ENCODE results near the gene SPEM3.
"Not testable (repeated sequence)": the region's sequence is repeated elsewhere in the genome, so short reads cannot be mapped to it uniquely, and the experiment has no call there.

SPEM3 gene

DNA sequence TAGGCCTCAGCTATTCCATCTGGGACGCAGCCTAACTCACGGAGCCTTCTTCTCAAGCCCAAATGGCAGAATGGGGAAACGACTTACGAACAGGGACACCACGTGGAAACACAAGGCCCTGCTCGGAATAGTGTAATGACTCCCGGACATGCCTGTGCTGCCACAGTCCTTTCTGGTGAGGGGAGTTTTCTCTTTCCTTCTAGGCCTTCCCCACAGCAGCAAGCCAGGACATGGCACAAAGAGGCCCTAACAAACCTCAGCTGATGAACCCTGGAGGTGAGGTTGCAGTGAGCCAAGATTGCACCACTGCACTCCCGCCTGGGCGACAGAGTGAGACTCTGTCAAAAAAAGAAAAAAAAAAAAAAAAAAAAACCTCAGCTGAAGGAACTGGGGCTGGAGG lies 35.4 kb downstream of the SPEM3 start:
- no peak for DNase-seq
- in situ Hi-C loops (cut with HindIII; ENCODE audit: low pct_ligation_motif_present, low pct_unique_long_range_greater_than_20kb, low sequenced_read_pairs) = no loop called here

DNA sequence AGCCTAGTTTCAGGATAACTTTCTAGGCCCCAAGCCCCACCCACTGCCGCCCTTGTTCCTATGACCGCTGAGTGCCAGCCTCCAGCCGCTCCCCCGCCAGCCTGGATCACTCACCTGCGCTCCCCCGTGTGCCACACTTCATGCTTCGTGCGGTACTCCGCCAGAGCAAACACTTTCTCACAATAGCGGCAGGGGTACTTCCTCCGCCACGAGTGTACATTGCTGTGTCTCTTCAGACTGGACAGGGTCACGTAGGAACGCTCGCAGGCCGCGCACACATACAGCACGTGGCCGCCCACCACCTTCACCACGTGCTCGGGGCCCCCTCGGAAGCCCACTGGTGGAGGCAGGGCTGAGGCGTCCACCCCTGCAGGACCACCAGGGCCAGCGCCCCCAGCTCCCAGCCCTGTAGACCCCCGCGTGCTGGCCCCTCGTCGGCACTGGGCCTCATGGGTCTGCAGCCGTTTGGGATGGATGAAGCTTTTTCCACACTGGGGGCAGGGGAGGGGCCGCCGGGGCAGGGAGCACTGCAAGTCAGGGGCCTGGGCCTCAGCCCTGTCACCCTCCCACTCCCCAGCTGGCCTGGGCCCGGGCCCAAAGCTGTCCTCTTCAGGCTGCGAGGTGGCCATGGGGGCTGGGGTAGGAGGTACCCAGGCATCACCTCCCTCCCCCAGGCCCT lies 37.1 kb downstream of the SPEM3 start:
- in situ Hi-C loops (cut with HindIII; ENCODE audit: low pct_ligation_motif_present, low pct_unique_long_range_greater_than_20kb, low sequenced_read_pairs) = no loop called here
- DNase-seq = no peak

DNA sequence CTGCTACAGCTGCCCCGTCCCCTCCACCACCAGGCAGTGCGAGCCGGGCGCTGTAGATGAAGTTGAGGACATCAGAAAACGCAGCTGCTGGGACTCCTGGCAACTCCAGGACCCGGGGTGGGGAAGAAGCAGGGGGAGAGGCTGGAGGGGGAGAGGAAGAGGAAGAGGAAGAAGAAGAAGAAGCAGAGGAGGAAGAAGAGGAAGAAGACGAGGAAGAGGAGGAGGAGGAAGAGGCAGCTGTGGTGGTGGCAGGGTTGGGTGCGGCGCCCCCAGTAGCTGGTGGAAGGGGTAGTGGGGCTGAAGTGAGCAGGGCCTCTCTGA lies 37.6 kb downstream of the SPEM3 start:
- DNase-seq = no peak
- in situ Hi-C loops (cut with HindIII; ENCODE audit: low pct_ligation_motif_present, low pct_unique_long_range_greater_than_20kb, low sequenced_read_pairs) = no loop called here

DNA sequence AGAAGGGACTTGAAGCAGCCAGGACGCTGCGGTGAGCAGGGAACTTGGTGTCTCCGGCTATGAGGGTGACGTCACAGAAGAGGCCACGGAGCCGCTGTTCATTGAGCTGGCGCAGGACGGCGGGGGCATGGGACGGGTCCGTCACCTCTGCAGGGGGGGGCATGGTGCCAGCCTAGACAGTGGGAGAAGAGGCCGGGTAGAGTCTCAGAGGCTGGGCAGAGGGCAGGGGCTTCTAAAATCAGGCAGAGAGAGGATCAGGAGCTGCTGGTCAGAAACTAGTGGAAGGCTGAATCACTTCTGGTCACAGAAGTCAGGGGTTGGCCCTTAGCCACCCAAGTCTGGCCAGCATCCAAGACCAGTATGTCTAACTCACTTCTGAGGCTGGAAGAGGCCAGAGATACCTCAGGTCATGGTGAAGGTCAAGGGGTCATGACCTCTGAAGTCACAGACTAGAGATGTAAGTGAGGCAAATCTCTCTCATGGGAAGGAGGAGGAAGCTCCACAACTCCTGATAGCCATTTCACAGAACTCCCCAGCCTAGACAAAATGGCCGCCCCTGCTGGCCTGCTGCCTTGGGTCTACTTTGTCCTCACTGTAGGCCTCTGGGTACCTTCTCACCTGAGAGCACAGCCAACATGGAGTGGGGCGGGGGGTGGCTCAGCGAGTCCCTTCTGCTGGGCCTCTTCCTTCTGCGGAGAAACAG lies 38.1 kb downstream of the SPEM3 start:
- in situ Hi-C loops (cut with HindIII; ENCODE audit: low pct_ligation_motif_present, low pct_unique_long_range_greater_than_20kb, low sequenced_read_pairs) = no loop called here
- peak; percentile 41 for DNase-seq

DNA sequence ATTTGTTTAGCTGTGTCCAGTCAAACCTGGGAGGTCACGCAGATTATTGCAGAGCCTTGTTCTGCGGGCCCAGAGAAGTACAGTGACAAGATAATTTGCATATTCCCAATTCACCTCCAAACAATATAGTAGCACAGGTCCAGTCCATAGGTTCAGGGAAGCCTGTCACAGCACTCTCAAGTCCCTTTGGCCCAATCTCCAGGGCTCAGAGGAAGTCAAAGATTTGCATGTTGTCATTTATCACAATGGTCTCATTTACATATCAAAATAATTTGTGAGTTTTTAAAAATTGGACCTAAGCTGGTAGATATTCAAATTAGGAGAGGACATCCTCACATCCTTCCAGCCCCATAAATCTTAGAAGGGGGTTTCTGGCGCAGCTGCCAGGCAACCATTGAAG lies 38.8 kb downstream of the SPEM3 start:
- in situ Hi-C loops (cut with HindIII; ENCODE audit: low pct_ligation_motif_present, low pct_unique_long_range_greater_than_20kb, low sequenced_read_pairs) = no loop called here

DNA sequence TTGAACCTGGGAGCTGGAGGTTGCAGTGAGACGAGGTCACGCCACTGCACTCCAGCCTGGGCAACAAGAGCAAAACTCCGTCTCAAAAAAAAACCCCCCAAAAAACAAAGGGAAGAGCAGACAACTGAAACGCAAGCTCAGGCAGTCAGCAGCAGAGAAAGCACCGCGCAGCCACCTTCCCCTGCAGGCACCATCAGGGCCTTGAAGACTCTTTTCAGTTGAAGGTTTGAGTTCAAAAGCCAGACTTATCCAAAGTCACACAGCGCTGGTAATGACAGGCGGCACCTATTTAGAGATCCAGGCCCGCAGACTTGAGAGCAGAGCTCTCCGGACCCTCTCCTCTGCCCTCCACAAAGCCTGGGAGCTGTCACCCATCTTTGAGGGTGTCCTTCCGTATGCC lies 39.6 kb downstream of the SPEM3 start:
- in situ Hi-C loops (cut with HindIII; ENCODE audit: low pct_ligation_motif_present, low pct_unique_long_range_greater_than_20kb, low sequenced_read_pairs) = no loop called here
- no peak for DNase-seq

More for the DNA sequence above, 38.8 kb downstream of the SPEM3 start:
- DNase-seq = no peak

DNA sequence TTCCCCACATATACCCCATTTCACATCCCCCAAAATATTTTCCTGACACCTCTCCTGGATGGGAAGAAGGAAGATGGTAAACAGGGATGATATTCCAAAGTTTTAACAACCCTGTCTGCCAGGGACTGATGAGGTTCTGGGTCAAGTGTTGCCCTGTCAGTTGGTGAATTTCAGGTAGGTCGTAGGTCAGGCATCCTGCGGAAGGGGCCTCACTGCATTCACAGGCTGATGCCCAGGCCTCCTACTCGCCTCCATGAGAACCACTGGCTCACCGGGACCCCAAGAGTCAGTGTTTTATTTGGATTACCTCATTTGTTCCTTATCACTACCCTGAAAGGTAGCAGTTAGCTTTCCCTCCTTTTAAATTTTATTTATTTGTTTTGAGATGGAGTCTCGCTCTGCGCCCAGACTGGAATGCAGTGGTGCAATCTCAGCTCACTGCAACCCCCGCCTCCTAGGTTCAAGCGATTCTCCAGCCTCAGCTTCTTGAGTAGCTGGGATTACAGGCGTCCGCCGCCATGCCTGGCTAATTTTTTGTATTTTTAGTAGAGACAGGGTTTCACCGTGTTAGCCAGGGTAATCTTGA lies 40.2 kb downstream of the SPEM3 start:
- DNase-seq = no peak
- in situ Hi-C loops (cut with HindIII; ENCODE audit: low pct_ligation_motif_present, low pct_unique_long_range_greater_than_20kb, low sequenced_read_pairs) = no loop called here

DNA sequence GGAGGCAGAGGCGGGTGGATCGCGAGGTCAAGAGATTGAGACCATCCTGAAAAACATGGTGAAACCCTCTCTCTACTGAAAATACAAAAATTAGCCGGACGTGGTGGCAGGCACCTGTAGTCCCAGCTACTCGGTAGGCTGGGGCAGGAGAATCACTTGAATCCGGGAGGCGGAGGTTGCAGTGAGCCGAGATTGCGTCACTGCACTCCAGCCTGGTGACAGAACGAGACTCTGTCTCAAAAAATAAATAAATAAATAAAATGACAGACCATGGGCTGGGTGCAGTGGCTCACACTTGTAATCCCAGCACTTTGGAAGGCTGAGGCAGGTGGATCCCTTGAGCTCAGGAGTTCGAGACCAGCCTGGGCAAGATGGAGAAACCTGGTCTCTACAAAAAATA lies 41.2 kb downstream of the SPEM3 start:
- in situ Hi-C loops (cut with HindIII; ENCODE audit: low pct_ligation_motif_present, low pct_unique_long_range_greater_than_20kb, low sequenced_read_pairs); DNase-seq: not testable (repeated sequence)

DNA sequence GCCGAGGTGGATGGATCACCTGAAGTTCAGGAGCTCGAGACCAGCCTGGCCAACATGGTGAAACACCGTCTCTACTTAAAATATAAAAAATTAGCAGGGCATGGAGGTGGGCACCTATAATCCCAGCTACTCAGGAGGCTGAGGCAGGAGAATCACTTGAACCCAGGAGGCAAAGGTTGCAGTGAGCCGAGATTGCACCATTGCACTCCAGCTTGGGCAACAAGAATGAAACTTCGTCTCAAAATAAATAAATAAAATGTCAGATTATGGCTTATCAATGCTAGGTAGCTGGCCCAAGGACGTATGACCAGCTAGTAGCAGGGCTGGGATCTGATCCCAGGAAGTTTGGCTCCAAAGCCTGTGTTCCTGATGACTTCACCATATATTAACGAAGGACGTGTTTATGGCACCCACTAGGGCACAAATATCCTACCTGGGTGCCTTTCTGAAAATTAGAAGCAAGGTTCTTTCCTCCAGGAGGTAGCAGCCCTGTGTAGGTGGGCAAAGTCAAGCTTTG lies 41.9 kb downstream of the SPEM3 start:
- DNase-seq; in situ Hi-C loops (cut with HindIII; ENCODE audit: low pct_ligation_motif_present, low pct_unique_long_range_greater_than_20kb, low sequenced_read_pairs): not testable (repeated sequence)

DNA sequence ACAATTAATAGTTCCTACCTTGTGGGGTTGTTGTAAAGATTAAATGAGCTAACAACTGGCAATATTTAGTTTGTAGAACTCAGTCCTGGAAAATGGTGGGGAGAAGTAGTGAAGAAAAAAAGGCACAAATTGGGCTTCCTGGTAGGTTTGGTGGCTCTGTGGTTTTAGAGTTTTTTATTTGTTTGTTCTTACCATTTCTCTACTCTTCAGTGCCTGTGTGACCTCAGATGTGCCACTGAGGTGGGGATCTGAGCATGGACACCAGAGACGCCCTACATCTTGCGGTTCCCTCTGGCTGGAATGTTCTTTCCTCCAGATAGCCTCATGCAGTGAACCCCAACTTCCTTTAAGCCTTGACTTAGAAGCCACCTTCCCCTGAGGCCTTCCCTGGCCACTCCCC lies 43.1 kb downstream of the SPEM3 start:
- in situ Hi-C loops (cut with HindIII; ENCODE audit: low pct_ligation_motif_present, low pct_unique_long_range_greater_than_20kb, low sequenced_read_pairs) = no loop called here
- DNase-seq = no peak

DNA sequence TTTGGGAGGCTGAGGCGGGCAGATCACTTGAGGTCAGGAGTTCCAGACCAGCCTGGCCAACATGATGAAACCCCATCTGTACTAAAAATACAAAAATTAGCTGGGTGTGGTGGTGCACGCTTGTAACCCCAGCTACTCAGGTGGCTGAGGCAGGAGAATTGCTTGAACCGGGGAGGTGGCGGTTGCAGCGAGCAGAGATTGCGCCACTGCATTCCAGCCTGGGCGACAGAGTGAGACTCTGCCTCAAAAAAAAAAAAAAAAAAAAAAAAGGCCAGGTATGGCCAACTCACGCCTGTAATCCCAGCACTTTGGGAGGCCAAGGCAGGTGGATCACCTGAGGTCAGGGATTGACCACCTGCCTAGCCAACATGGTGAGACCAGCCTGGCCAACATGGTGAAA lies 46.1 kb downstream of the SPEM3 start:
- DNase-seq; in situ Hi-C loops (cut with HindIII; ENCODE audit: low pct_ligation_motif_present, low pct_unique_long_range_greater_than_20kb, low sequenced_read_pairs): not testable (repeated sequence)

DNA sequence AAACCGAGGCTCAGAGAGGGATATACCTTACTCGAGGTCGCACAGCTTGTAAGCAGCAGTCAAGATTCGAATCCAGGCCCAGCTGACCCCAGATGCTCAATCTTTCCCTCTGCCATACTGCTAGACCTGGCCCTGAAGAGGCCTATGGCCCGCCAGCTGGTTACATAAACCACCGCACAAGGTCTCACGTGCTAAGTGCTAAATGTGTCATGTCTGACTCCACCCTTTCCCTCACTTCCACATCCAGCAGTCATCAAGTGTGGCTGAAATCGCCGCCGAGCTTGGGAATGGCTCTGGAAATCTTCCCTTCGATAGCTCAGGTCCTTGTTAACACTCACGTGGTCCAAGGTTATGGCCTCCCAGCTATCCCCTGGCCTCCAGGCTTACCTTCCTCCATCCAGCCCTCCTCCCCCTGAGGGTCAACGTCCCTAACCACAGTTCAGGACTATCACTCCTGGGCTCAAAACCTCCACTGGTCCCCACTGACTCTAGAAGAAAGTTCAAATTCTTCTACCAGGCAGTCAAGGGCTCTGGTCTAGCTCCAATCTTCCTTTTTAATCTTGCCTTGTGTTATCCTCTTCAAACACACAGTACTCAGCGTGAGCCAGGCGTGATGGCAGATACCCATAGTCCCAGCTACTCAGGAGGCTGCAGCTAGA lies 47.2 kb downstream of the SPEM3 start:
- in situ Hi-C loops (cut with HindIII; ENCODE audit: low pct_ligation_motif_present, low pct_unique_long_range_greater_than_20kb, low sequenced_read_pairs) = no loop called here
- no peak for DNase-seq

DNA sequence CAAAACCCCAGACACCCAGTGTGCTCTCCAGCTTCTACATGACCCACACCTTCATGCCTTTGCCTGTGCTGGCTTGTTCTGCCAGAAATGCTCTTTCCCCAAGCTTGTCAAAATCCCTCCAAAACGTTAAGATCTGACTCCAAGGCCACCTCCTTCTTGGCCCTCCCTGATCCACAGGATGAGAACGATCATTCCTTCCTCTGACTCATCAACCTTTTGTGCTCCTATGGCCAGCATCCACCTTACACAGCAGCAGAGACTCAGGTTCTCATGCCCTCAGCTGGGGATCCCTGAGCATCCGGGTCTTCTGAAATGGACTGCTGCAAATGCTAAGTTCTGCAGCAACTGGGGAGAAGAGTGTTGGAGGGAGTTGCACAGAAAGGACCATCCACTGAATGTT lies 47.8 kb downstream of the SPEM3 start:
- DNase-seq = peak; percentile 38

DNA sequence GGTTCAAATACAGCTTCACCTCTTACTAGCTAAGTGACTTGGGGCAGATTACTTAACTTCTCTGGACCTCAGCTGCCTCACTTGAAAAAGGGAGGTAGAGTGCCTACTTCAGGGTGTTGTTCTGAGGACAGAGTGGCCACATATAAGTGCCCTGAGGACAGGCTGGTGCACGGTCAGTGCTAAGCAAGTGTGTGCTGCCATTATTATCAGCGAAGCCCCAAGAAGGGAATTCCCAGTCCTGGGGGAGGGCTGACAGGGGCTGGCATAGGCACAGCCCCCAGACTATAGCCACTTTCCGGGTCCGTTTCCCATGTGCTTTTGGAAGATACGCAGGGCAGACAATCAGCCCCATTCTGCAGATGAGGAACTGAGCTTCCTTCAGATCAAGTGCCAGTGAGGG lies 48.3 kb downstream of the SPEM3 start:
- no peak for DNase-seq
- in situ Hi-C loops (cut with HindIII; ENCODE audit: low pct_ligation_motif_present, low pct_unique_long_range_greater_than_20kb, low sequenced_read_pairs) = no loop called here

More for the DNA sequence above, 47.8 kb downstream of the SPEM3 start:
- in situ Hi-C loops (cut with HindIII; ENCODE audit: low pct_ligation_motif_present, low pct_unique_long_range_greater_than_20kb, low sequenced_read_pairs) = no loop called here

DNA sequence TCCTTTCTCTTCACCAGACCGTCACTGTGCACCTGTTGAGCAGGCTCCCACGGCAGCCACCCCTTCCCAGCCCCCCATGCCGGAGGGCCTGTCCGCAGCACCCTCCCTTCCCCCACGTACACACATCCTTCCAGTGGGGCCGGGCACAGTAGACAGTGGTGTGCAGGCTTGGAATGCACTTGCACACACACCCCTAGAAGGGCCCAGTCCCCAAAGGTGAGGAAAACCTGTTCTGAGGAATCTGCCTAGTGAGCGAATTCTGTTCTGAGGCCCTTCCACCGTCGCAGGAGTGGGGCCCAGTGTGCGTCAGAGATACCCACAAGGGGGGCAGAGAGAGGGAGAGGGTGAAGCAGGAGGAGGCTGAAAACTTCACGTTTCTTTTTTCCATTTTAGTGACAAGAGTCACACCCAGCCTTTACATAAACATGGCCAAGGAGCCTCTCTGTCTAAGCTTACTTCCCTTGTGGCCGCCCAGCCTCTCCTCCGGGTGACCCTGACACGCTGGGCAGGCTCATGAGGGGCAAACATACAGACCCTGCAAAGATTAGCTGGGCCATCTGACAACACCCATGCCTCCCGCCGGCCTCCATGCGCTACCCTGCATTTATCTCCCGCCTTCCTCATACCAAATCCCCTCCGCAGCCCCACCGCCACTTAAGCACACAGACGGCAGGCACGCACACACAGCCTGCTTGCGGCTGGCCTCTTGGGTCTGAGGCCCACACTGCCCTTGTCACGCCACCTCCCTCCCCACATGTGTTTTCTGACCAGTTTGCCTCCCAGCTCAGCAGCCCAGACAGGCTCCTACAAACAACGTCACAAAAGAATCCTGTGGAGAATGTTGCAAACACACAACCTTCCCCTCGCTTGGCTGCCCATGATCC lies 49.0 kb downstream of the SPEM3 start:
- no peak for DNase-seq
- in situ Hi-C loops (cut with HindIII; ENCODE audit: low pct_ligation_motif_present, low pct_unique_long_range_greater_than_20kb, low sequenced_read_pairs) = no loop called here

DNA sequence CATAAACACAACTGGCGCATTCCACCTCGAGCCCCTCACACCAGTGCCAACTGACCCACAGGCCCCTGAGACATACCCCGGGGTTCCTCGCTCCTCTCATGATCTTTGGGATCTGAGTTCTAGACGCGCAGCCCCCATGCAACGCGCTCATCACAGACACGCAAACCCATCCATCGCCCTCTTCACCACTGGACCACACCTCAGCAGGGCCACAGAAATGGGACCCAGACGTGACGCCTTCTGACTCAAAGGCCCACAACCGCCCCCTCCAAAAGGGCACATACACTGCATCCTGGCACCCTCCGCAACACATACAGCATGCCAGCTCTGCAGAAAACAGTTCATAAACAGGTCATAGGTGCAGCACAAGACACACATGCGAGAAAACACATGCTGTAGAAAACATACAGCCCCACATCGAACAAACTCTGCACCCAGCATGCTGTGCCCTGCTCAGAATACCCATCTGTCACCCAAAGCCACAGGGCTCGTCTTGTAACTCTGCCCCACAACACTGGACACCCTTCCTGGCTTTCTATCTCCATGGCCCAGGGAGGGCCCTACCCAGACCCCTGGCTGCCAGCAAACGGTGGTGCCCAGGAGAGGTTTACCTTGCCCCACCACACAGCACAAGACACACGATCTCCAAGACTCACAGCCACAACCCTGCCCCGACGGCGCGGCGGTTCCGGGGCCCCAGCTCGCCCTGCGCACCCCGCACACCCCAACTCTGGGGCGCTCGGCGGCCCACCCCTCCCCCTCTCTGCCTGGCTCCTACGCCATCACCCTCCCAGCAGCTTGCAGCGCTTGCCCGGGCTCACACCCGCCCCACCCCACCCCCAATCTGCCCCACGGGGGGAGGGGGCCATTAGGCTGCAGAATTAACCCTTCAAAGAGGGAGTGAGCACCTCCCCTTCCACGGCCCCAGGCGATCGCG lies 49.9 kb downstream of the SPEM3 start:
- in situ Hi-C loops (cut with HindIII; ENCODE audit: low pct_ligation_motif_present, low pct_unique_long_range_greater_than_20kb, low sequenced_read_pairs) = no loop called here
- peak; percentile 37 for DNase-seq

DNA sequence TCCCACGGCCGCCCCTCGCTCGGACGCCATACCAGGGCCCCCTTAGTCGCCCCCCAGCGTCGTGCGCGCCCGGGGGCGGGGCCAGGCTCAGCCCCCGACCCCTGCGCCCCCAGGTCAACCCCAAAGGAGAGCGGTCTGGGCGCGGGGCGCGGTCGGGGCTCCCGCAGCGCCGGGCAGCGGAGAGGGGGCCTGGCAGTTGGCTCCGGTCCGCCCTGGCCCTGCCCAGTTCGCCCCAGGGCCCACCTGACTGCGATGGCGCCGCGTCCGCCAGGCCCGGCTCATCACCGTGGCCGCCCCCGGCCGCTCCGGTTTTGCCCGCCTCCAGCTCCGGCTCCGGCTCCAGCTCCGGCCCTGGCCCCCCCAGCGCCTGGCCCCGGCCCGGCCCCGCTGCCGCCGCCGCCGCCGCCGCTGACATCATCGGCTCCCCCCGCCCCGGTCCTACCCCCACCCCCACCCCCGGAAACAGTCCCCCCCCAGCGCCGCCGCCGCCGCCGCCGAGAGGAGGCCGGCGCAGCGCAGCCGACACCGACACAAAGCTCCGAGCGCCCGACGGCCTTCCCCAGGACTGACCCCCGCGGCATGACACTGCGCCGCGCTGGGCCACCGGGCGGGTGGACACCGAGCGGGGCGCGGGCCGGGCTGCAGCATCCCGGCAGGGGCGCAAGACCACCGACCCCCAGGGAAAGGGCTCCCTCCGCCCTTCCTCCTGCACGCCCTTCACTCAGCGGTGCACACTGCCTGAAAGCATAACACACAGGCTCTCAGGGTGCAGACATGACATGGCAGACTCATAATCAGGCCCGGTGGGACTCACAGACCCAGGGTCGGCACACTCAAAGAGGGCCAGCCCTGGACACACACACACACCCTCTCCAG lies 50.8 kb downstream of the SPEM3 start, which contains the start of gene ZBTB4:
Gene ZBTB4, minus strand, starts transcription at position 419 of the 876 bp plus-strand sequence. CDS start 12,830 bp downstream, outside the sequence.
- DNase-seq = peak; percentile 55
- in situ Hi-C loops (cut with HindIII; ENCODE audit: low pct_ligation_motif_present, low pct_unique_long_range_greater_than_20kb, low sequenced_read_pairs) = no loop called here

Data from ACHN (cell line).